GM12891 (cell line): ENCODE results near the gene CABLES2.

ENCODE experiments used
- DNase-seq: peaks from one replicate; pipeline ENCODE4 v3.0.0; 2011; ENCODE audit warnings: low spot score; ENCODE audit not compliant: insufficient read length
- FAIRE-seq: peaks from 2 replicates; lab custom pipeline; 2011; peaks lifted over from hg19 to GRCh38; lab: Jason Lieb, UNC
- PAX5 ChIP-seq: IDR thresholded peaks from 2 replicates; pipeline ENCODE4 v1.6.1; 2011; ENCODE audit warnings: low read length, moderate library complexity, mild to moderate bottlenecking; ENCODE audit not compliant: insufficient read depth, severe bottlenecking
- POLR2A ChIP-seq: IDR thresholded peaks from 2 replicates; pipeline ENCODE4 v1.6.1; 2011; ENCODE audit warnings: low read depth, low read length, control low read depth
- POLR2AphosphoS5 ChIP-seq: IDR thresholded peaks from 2 replicates; pipeline ENCODE4 v1.6.1; 2011; ENCODE audit warnings: low read depth, low read length, control low read depth
- POU2F2 ChIP-seq: IDR thresholded peaks from 2 replicates; pipeline ENCODE4 v1.6.1; 2011; ENCODE audit warnings: low read depth, mild to moderate bottlenecking, control low read depth, low read length, moderate library complexity
- SPI1 ChIP-seq: IDR thresholded peaks from 2 replicates; pipeline ENCODE4 v1.6.1; 2011; ENCODE audit warnings: low read depth, low read length, control low read depth
- TAF1 ChIP-seq: IDR thresholded peaks from 2 replicates; pipeline ENCODE4 v1.6.1; 2011; ENCODE audit warnings: low read depth, low read length, control low read depth

CABLES2 gene

GRCh38 chr20:62360854-62361798 is 46.0 kb downstream of the CABLES2 start:
- no peak for FAIRE-seq
- no peak for DNase-seq
- no peak for TF ChIP-seq POLR2A
- no peak for TF ChIP-seq PAX5
- no peak for TF ChIP-seq SPI1
- no peak for TF ChIP-seq TAF1
- no peak for TF ChIP-seq POU2F2
- TF ChIP-seq POLR2AphosphoS5, result no peak

DNA sequence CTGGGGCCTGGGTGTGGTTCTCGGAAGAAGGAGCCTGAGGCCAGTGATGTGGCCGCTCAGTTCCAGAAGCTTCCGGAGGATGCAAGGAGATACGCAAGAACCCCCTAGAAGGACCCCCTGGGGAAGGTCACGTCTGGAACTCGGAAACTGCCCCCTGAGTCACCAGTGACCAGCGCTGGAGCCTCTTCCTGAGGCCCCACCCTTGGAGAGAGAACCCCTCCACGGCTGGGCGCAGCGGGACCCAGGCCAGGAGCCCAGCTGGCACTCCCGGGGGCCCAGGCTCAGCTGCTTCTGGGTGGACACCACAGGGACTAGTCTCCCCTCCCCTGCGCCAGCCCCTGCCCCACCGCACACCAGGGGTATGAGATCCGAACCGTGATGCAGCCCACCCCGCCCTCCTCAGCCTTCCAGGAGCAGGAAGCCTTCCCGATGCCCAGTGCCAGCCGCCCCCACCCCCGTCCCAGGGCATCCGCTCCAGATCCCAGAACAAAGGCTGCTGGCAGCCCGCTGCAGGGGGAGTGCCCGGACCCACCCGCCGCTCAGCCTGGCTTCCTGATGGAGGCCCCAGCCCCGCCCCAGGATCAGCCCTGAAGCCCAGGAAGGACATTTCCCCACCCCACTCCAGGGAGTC is 47.5 kb downstream of the CABLES2 start:
- DNase-seq, result no peak
- no peak for FAIRE-seq
- TF ChIP-seq POU2F2 (no peak), SPI1 (no peak), POLR2AphosphoS5 (no peak), TAF1 (no peak), POLR2A (no peak), PAX5 (no peak)

DNA sequence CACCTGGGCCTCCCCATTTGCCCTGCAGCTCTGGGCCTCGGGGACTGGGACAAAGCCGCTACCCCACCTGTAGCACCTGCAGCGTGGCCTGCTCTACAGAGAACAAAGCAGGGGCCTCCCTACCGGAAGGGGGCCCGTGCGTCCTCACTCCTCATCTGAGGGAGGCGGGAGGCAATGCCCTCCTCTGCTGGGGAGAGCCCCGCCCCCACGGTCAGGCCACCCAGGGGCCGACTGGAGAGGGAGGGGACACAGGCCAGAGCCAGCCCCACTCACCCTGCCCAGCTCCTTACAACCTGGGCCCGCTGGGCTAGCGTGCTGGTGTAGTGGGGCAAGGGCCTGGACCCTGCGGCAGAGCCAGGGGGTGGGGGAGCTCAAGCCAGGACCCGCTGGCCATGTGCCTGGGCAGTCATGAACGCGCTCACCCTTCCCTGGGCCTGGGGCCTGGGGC is 48.0 kb downstream of the CABLES2 start:
- TF ChIP-seq TAF1 (no peak), SPI1 (no peak), POU2F2 (no peak), POLR2A (no peak), POLR2AphosphoS5 (no peak), PAX5 (no peak)
- no peak for FAIRE-seq
- DNase-seq, result no peak

DNA sequence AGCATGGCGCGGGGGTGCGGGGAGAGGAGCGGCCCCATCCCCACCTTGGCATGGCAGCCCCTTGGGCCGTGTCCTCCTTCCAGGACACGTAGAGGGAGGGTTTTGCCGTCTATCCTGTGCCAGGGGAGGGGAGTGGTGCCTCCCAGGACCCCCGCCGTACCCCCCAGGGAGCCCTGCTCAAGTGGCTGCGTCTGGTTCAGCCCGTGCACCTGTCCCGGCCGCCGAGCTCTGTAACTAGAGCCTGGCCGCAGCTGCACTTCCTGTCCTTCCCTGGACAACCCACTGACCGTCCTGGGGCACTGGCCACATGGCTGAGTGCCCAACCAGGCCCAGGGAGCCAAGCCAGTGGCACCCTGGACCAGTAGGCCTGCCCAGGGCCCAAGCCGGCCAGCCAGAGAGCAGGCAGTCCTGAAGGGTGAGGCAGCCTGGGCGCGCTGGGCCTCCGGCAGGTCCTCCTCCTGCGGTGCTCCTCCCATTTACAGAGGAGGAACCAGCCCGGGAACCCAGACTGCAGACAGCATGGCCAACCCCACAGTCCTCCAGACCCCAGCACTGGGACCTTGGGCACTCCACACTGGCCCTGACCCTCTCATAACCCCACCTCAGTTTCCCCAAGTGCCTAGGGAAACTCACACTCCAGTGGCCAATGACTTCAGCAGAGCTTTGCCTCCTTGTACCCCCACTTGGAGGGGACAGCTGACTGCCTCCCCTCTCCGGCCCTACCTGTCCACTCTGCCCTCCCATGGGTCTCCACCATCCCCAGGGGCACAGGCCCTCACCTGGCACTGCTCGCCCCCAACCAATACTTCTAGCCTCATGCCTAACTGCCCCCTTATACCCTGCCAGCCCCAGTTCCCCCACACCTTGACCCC is 48.7 kb downstream of the CABLES2 start:
- FAIRE-seq, result no peak
- DNase-seq, result no peak
- no peak for TF ChIP-seq POU2F2
- TF ChIP-seq TAF1, result no peak
- no peak for TF ChIP-seq POLR2A
- no peak for TF ChIP-seq POLR2AphosphoS5
- no peak for TF ChIP-seq SPI1
- no peak for TF ChIP-seq PAX5

DNA sequence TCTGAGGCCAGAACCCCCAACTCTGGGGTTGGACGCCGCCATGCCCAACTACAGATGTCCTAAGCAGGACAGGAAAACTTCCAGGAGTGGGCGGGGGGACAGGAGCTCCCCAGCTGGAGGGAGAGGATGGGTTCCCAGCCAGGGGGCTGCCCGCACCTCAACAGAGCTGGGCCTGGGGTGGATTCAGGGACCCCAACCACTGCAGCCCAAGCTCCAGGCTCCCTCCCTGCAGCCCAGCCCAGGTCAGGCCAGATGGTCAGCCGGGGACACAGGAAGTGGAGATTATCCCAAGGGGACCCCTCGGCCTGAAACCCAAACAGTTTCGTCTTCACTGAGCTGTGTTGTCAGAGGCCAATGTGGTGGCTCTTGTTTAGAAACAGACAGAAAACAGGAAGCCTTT is 49.4 kb downstream of the CABLES2 start:
- DNase-seq (no peak), FAIRE-seq (no peak)
- TF ChIP-seq PAX5 (no peak), POU2F2 (no peak), POLR2AphosphoS5 (no peak), SPI1 (no peak), TAF1 (no peak)

- FAIRE-seq (no peak), DNase-seq (no peak)
- no peak for TF ChIP-seq POLR2A
- no peak for TF ChIP-seq POU2F2
- no peak for TF ChIP-seq TAF1
- no peak for TF ChIP-seq POLR2AphosphoS5
- TF ChIP-seq PAX5, result no peak
- TF ChIP-seq SPI1, result no peak
Observed at GRCh38 chr20:62357187-62357667, 49.9 kb downstream of the CABLES2 start.

- TF ChIP-seq POLR2AphosphoS5, result no peak
- FAIRE-seq (no peak), DNase-seq (no peak)
Observed at GRCh38 chr20:62356589-62357186, 50.4 kb downstream of the CABLES2 start.

GRCh38 chr20:62355878-62356588 is 51.1 kb downstream of the CABLES2 start:
- DNase-seq (no peak), FAIRE-seq (no peak)
- TF ChIP-seq SPI1, result no peak
- no peak for TF ChIP-seq POLR2AphosphoS5
- TF ChIP-seq TAF1, result no peak
- TF ChIP-seq POU2F2, result no peak
- no peak for TF ChIP-seq POLR2A
- no peak for TF ChIP-seq PAX5

- DNase-seq (no peak), FAIRE-seq (no peak)
- TF ChIP-seq SPI1, result no peak
- no peak for TF ChIP-seq POLR2AphosphoS5
- TF ChIP-seq POU2F2, result no peak
- no peak for TF ChIP-seq PAX5
- no peak for TF ChIP-seq TAF1
- no peak for TF ChIP-seq POLR2A
Observed at GRCh38 chr20:62355516-62355877, 51.6 kb downstream of the CABLES2 start.
